Smooth muscle cell (in vitro differentiated cells): ENCODE data around the gene VWF. TPM values are rescaled to one million over a fixed set of nuclear protein-coding genes. Genes with fewer than 3 reads are reported as not detected.
A peak's percentile ranks its signal among the peaks of the same experiment; 100 is the strongest.

Source experiments
- DNase-seq: peaks from one replicate; lab custom pipeline; 2025; ENCODE audit not compliant: unreplicated experiment; lab: John Stamatoyannopoulos, UW
- H2AFZ ChIP-seq: fragments of 200-600 bp; sonication (generic); 2 replicates; pipeline ENCODE4 v1.6.0; 2016; ENCODE audit warnings: antibody characterized with exemption, low read depth, mild to moderate bottlenecking
- H3F3A ChIP-seq: fragments of 200-600 bp; sonication (generic); 2 replicates; pipeline ENCODE4 v1.6.0; 2017; ENCODE audit warnings: antibody characterized with exemption, low read depth
- H3K27ac ChIP-seq: fragments of 200-600 bp; sonication (generic); 2 replicates; pipeline ENCODE4 v1.5.1; 2016; ENCODE audit warnings: low read depth, mild to moderate bottlenecking
- H3K27me3 ChIP-seq: fragments of 200-600 bp; sonication (generic); 2 replicates; pipeline ENCODE4 v1.6.1; 2016; ENCODE audit warnings: low read depth, mild to moderate bottlenecking
- H3K36me3 ChIP-seq: fragments of 200-600 bp; sonication (generic); 2 replicates; pipeline ENCODE4 v1.5.1; 2016; ENCODE audit warnings: low read depth
- H3K4me1 ChIP-seq: fragments of 200-600 bp; sonication (generic); 2 replicates; pipeline ENCODE4 v1.5.1; 2016; ENCODE audit warnings: low read depth
- H3K4me2 ChIP-seq: fragments of 200-600 bp; sonication (generic); 2 replicates; pipeline ENCODE4 v1.6.0; 2016; ENCODE audit warnings: mild to moderate bottlenecking
- H3K4me3 ChIP-seq: fragments of 200-600 bp; sonication (generic); 2 replicates; pipeline ENCODE4 v1.5.1; 2016; ENCODE audit warnings: mild to moderate bottlenecking
- H3K79me2 ChIP-seq: fragments of 200-600 bp; sonication (generic); 2 replicates; pipeline ENCODE4 v1.6.0; 2016; ENCODE audit warnings: low read depth, mild to moderate bottlenecking
- H3K9ac ChIP-seq: fragments of 200-600 bp; sonication (generic); 2 replicates; pipeline ENCODE4 v1.6.0; 2016; ENCODE audit warnings: low read depth
- H3K9me3 ChIP-seq: fragments of 200-600 bp; sonication (generic); replicated peaks from 2 replicates; pipeline ENCODE4 v1.5.1; 2016; ENCODE audit warnings: low read depth
- H4K20me1 ChIP-seq: fragments of 200-600 bp; sonication (generic); 2 replicates; pipeline ENCODE4 v1.6.0; 2016; ENCODE audit warnings: low read depth
- WGBS: methylation state at CpG from one replicate; pipeline ENCODE4 v1.1.7; 2016; ENCODE audit warnings: low lambda C conversion rate; 5-methylcytosine and 5-hydroxymethylcytosine counted together
- polyA plus RNA-seq: library from polyadenylated mRNA; unstranded; fragments of >200 nt; fragmentation: Nextera tagmentation; extraction: Ambion mirVana; gene quantifications from 2 replicates; pipeline ENCODE4 v1.2.1, GENCODE V29; 2016
- total RNA-seq: library from RNA; depleted of rRNA; stranded (reverse); fragments of >200 nt; gene quantifications from 2 replicates; pipeline ENCODE4 v1.2.3, GENCODE V29; 2014
- TF ChIP-seq, protein P1 (sequence below): fragments of 200-600 bp; sonication (generic); IDR thresholded peaks from 2 replicates; pipeline ENCODE4 v1.5.1; 2017; ENCODE audit warnings: borderline replicate concordance, mild to moderate bottlenecking, antibody characterized with exemption; ENCODE audit not compliant: insufficient read depth, poor library complexity, severe bottlenecking

The VWF gene
- total and polyA plus RNA-seq, 2 experiments from 2014 or later: 0.19 TPM; not detected in 1

DNA sequence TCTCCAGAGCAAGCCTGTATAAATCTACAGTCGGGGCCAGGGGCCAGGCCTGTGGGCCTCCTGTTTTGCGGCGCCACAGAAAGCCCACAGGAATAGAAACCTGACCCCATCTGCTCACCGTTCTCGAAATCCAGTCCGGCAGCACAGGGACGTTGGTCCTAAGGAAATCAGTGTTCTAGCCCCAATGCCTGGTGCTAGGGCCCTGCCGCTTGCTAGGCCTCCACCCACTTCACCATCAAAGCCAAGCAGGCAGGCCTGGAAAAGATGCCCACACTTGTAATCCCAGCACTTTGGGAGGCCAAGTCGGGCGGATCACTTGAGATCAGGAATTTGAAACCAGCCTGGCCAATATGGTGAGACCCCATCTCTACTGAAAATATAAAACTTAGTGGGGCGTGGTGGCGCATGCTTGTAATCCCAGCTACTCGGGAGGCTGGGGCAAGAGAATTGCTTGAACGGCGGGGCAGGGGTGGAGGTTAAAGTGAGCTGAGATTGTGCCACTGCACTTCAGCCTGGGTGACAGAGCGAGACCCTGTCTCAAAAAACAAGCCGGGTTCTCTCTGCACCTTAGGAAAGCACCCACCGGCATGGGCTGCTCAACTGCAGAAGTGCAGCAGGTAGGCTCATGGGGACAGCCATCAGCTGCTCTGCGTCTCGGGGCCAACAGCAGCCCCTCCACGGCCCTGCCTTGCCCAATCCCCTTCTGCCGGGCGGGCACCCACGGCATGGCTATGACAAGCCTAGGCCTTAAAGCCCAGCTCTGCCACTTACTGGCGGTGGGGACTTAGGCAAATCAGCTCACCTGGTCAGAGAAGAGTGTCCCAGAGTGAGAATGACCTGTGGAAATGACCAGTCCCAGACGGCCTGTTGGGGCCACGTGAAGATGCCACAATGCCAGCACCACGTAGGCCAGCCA, 47.4 kb downstream of the VWF start:
- Histone ChIP-seq H3K36me3 (no peaks in the 10 kb centered on the region), H2AFZ (no peak overlapping the region), H3K9ac (no peak overlapping the region), H3F3A (no peaks in the 10 kb centered on the region), H4K20me1 (no peaks in the 10 kb centered on the region), H3K4me1 (peaks cover 10% of the 10 kb centered on the region), H3K27me3 (no peaks in the 10 kb centered on the region), H3K79me2 (no peaks in the 10 kb centered on the region), H3K9me3 (no peaks in the 10 kb centered on the region), H3K4me2 (no peak overlapping the region), H3K4me3 (no peak overlapping the region), H3K27ac (no peak overlapping the region)
- 99% methylated on average over 28 of the region's 28 CpGs for WGBS
- no peak for DNase-seq
- TF ChIP-seq, protein P1, sequence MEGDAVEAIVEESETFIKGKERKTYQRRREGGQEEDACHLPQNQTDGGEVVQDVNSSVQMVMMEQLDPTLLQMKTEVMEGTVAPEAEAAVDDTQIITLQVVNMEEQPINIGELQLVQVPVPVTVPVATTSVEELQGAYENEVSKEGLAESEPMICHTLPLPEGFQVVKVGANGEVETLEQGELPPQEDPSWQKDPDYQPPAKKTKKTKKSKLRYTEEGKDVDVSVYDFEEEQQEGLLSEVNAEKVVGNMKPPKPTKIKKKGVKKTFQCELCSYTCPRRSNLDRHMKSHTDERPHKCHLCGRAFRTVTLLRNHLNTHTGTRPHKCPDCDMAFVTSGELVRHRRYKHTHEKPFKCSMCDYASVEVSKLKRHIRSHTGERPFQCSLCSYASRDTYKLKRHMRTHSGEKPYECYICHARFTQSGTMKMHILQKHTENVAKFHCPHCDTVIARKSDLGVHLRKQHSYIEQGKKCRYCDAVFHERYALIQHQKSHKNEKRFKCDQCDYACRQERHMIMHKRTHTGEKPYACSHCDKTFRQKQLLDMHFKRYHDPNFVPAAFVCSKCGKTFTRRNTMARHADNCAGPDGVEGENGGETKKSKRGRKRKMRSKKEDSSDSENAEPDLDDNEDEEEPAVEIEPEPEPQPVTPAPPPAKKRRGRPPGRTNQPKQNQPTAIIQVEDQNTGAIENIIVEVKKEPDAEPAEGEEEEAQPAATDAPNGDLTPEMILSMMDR: no peak

DNA sequence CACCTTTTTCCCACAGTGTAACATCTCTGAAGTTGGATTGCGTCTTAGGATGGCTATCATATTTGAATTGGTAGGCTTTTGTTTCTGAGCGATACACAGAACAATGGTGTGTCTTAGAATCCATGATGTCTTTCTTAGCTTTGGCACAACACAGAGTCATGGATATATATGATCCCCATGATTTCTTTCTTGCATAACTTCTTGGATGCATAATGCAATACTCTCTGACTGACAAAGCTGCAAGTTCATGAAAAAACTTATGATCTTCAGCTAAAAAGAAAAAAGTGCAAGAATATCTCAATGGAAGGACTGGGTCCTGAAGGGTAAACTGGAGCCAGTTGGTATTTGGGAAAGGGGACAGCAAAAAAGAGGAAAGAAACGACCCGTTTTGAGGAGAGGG, 48.1 kb downstream of the VWF start:
- Histone ChIP-seq H3K27ac (no peak overlapping the region), H3K4me2 (no peak overlapping the region), H3K9me3 (no peaks in the 10 kb centered on the region), H3K4me1 (peaks cover 10% of the 10 kb centered on the region), H3F3A (no peaks in the 10 kb centered on the region), H4K20me1 (no peaks in the 10 kb centered on the region), H3K9ac (no peak overlapping the region), H3K27me3 (no peaks in the 10 kb centered on the region), H3K4me3 (no peak overlapping the region), H3K79me2 (no peaks in the 10 kb centered on the region), H3K36me3 (no peaks in the 10 kb centered on the region), H2AFZ (no peak overlapping the region)
- 71% methylated on average over 4 of the region's 4 CpGs for WGBS
- DNase-seq: no peak
- TF ChIP-seq, protein P1: no peak

DNA sequence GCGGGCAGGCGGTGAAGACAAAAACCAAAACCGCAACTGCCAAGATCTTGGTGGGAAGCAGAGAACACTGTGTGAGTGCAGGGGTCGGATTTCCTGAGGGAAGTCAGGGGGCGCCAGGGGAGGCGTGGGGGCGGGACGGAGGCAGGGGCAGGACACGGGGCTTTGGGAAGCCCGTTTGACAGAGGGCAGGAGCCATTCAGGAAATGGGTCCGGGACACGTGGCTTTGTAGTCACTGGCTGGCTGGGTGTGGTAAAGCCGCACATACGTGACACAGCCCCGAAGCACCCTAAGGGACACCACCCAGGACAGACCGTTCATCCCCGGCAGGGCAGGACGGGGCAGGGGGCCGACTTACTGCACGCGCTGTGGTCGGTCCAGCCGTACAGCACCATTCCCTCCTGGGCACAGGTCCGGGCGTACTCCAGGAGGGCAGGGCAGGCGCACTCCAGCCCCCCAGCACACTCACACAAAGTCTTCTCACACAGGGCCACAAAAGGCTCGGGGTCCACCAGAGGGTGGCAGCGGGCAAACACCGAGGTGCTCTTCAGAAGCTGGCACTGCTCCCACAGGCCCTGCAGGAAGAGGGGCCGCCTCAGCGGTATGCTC, 49.4 kb downstream of the VWF start:
- Histone ChIP-seq H3K9ac (no peak overlapping the region), H3K27ac (no peak overlapping the region), H3F3A (no peaks in the 10 kb centered on the region), H3K4me3 (no peak overlapping the region), H3K27me3 (no peaks in the 10 kb centered on the region), H3K79me2 (no peaks in the 10 kb centered on the region), H2AFZ (peak overlapping the region; percentile 74), H3K9me3 (no peaks in the 10 kb centered on the region), H3K4me1 (peaks cover 10% of the 10 kb centered on the region), H3K4me2 (peak overlapping the region; percentile 66), H3K36me3 (no peaks in the 10 kb centered on the region), H4K20me1 (no peaks in the 10 kb centered on the region)
- no peak for DNase-seq
- TF ChIP-seq, protein P1: no peak
- WGBS: 68% methylated on average over 31 of the region's 31 CpGs
